Subcutaneous abdominal adipose tissue (tissue), 5 donors: ENCODE results near the gene CHRDL2.

ENCODE experiments used
- H3K27ac ChIP-seq: one replicate; pipeline ENCODE4 v1.7.0; 2013; ENCODE audit warnings: low read depth, mild to moderate bottlenecking, inconsistent platforms, low read length, moderate library complexity
- H3K27me3 ChIP-seq, 5 donors: one replicate each; pipeline ENCODE4 v1.7.0; 2013; ENCODE audit warnings: low read length in 5 of 5, inconsistent platforms in 1 of 5; ENCODE audit not compliant: control insufficient read depth in 5 of 5, insufficient read depth in 4 of 5
- H3K36me3 ChIP-seq, 5 donors: one replicate each; pipeline ENCODE4 v1.7.0; 2013; ENCODE audit warnings: low read length in 5 of 5; ENCODE audit not compliant: control insufficient read depth in 5 of 5, insufficient read depth in 5 of 5
- H3K4me1 ChIP-seq, 5 donors: one replicate each; pipeline ENCODE4 v1.7.0; 2013; ENCODE audit warnings: low read length in 5 of 5, mild to moderate bottlenecking in 3 of 5, moderate library complexity in 1 of 5; ENCODE audit not compliant: control insufficient read depth in 5 of 5, insufficient read depth in 5 of 5
- H3K4me3 ChIP-seq, 5 donors: one replicate each; pipeline ENCODE4 v1.7.0; 2013; ENCODE audit warnings: low read length in 5 of 5, low read depth in 1 of 5
- H3K9ac ChIP-seq, 5 donors: one replicate each; pipeline ENCODE4 v1.7.0; 2013; ENCODE audit warnings: low read length in 5 of 5, mild to moderate bottlenecking in 4 of 5, moderate library complexity in 3 of 5
- H3K9me3 ChIP-seq, 5 donors: one replicate each; pipeline ENCODE4 v1.7.0; 2013; ENCODE audit warnings: low read length in 5 of 5; ENCODE audit not compliant: control insufficient read depth in 5 of 5
- donor health status: healthy.
- donor health status: healthy.
- donor health status: healthy.
- donor health status: healthy.
- donor health status: healthy.

CHRDL2 gene

DNA sequence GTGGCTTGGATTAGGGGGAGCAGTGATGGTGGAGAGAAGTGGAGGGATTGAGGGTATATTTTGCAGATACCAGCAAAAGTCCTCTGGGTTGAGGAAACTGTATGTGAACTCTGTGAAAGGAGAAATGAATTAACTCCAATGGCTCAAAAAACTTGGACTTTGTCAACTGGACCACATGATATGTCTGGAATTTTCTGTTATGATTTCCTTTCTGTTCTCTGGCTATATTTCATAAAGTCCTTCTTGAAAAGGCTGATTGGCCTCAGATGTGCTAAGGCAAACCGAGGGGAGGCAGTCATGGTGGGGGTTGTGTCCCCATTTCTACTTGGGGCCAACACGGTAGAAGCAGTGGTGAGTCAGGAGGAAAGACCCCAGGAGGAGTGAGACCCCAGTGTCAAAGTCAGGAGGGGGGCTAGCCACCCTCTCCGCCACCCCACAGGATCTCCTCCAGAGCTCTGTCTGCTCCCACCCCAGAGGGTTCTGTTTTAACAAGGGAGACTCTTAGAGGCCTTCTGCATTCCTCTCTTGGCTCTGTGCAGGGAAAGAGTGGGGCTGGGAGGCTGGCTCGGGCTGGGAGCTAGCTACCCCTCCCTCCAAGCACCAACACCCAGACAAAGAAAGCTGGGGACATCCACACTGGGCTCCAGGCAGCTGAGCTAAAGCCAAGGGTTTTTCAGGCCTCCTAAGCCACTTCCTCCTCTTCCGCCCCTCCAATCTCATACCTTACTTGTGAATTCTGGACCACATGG lies 13.8 kb downstream of the CHRDL2 start:
- peaks cover 0 to 12% (median 0%) of the 10 kb centered on the region in 5 donors for H3K4me1 ChIP-seq
- H3K9ac ChIP-seq, result no peak overlapping the region
- no peak overlapping the region for H3K27ac ChIP-seq
- H3K4me3 ChIP-seq, result no peak overlapping the region
- H3K9me3 ChIP-seq, result no peaks in the 10 kb centered on the region
- no peaks in the 10 kb centered on the region for H3K27me3 ChIP-seq
- H3K36me3 ChIP-seq, result no peaks in the 10 kb centered on the region

DNA sequence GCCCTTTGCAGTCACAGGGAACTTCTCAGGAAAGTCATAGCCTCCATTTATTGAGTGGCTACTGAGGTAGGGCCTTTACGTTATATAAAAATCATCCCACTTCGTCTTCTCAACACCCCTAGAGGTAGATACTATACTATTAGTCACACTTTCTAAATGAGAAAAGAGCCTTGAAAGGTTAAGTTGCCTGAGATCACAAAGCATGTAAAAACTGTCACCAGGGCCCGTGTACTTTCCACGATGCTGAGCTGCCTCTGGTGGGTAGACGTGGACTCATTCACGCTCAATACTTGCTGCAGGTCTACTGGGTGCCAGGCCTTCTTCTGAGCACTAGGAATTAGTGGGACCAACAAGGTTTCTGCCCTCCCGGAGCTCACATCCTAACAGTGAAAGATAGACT lies 16.3 kb downstream of the CHRDL2 start:
- peaks cover 0 to 10% (median 8%) of the 10 kb centered on the region in 5 donors for H3K4me1 ChIP-seq
- no peaks in the 10 kb centered on the region for H3K27me3 ChIP-seq
- no peak overlapping the region for H3K27ac ChIP-seq
- no peak overlapping the region for H3K4me3 ChIP-seq
- H3K36me3 ChIP-seq, result no peaks in the 10 kb centered on the region
- H3K9ac ChIP-seq, result no peak overlapping the region
- H3K9me3 ChIP-seq, result no peaks in the 10 kb centered on the region

DNA sequence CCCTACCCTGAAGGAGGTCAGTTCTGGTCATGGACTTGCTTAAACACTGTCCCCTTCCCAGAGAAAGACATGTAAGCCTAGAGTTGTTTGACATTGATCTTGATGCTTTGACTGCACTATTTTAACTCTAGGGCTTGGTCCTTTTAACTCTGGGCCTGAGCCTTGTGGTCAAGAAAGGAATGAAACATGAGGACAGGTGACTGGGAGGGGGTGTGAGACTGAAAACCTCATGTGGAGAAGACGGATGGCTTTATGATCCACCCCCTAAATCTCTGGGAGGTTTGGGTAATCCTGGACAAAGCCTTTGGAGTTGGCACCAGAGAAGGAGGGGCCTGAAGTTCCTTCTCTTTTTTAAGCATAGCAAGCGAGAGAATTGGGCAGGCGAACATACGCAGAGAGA lies 17.5 kb downstream of the CHRDL2 start:
- Histone ChIP-seq H3K9me3 (no peaks in the 10 kb centered on the region), H3K27me3 (no peaks in the 10 kb centered on the region), H3K9ac (no peak overlapping the region), H3K27ac (no peak overlapping the region), H3K4me1 (peaks cover 0 to 10% (median 8%) of the 10 kb centered on the region in 5 donors), H3K36me3 (no peaks in the 10 kb centered on the region), H3K4me3 (no peak overlapping the region)

DNA sequence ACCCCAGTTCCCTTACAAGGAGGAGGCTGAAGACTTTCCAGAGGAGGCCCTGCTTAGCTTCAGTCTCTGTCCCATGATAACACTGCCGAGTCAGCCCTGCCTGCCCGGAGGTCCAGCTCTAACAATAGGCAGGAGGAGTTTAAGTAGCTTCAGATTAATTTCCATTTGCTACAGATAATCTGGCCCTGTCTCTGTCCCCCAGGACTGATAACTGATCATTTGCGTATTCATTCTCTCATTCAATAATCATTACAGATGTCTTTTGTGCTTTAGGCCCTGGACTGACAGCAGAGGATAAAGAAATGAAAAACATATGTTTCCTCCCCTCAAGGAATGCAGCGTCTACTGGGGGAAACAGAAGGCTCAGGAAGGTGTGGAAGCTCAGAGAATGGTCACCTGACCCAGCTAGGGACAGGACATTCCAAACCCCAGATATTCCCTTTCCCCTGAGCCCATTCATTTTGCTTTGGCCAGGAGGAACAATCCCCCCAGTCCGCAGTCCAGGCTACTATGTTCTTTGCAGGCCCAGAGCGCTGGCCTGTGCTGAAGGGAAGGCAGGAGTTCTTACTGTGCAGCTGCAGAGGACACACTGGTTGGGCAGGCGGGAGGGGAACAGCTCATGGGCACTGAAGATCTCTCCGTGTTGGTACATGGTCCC lies 20.8 kb downstream of the CHRDL2 start:
- no peaks in the 10 kb centered on the region for H3K36me3 ChIP-seq
- H3K9ac ChIP-seq, result no peak overlapping the region
- peaks cover 0 to 10% (median 8%) of the 10 kb centered on the region in 5 donors for H3K4me1 ChIP-seq
- H3K9me3 ChIP-seq, result no peaks in the 10 kb centered on the region
- no peaks in the 10 kb centered on the region for H3K27me3 ChIP-seq
- H3K27ac ChIP-seq, result no peak overlapping the region
- no peak overlapping the region for H3K4me3 ChIP-seq

DNA sequence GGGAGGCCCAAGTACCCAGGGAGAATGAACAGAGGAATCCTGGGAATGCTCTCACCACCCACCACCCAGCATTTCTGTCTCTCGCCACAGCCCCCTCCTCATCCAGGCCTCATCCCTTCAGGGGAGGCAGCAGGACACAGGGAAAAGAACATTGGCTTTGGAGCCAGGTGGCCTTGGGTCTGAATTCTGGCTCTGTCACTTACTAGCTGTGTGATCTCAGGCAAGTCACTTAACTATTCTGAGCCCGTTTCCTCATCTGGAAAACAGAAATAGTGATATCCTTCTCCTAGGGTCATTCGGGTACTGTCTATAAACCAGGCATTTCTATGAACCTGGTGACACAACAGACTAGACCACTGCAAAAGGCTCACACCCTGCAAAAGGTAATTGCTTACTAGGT lies 22.1 kb downstream of the CHRDL2 start:
- H3K4me3 ChIP-seq, result no peak overlapping the region
- peaks cover 0 to 10% (median 8%) of the 10 kb centered on the region in 5 donors for H3K4me1 ChIP-seq
- no peak overlapping the region for H3K9ac ChIP-seq
- no peaks in the 10 kb centered on the region for H3K36me3 ChIP-seq
- H3K27ac ChIP-seq, result no peak overlapping the region
- H3K9me3 ChIP-seq, result no peaks in the 10 kb centered on the region
- H3K27me3 ChIP-seq, result no peaks in the 10 kb centered on the region

DNA sequence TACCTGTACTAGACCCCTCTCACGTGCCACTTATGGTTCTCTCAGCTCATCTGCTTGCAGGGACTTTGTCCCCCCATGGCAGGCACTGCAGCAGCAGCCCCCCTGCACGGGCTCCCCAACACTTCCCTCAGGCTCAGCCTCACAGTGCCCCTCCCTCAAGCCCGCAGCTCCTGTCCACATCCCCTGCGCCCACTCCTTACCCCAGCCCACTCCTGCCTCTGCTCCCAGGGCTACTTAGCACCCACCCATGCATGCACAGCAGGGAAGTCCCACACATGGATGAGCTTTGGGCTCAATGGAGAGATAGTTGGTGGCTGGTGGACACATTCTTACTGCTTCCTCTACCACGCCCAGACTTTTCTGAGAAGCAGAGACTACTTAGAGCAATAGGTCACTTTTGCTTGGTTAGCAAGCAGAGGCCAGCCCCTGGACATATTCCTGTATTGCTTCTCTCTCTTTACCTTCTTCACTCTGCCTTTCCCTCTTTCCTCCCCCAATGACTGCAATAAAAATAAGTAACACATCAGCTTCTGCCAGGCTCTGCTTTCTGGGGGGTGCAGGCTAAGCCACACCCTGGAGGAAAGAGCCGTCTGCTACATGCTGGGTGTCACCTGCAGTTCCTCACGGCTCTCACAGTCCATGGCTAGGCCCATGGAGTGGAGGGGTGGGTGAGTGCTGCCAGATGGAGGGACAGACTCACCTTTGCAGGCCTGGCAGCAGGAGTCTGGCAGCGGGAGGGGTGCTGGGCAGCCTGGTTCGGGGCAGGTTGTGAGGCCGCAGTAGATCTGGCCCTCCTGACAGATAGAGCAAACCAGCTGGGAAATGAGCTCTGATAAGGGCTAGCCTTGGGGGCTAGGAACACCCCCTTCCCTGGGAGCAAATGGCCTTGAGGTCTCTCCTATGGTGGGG lies 23.4 kb downstream of the CHRDL2 start:
- Histone ChIP-seq H3K4me3 (no peak overlapping the region), H3K9me3 (no peaks in the 10 kb centered on the region), H3K27ac (no peak overlapping the region), H3K4me1 (peaks cover 0 to 10% (median 8%) of the 10 kb centered on the region in 5 donors), H3K27me3 (no peaks in the 10 kb centered on the region), H3K9ac (no peak overlapping the region), H3K36me3 (no peaks in the 10 kb centered on the region)

DNA sequence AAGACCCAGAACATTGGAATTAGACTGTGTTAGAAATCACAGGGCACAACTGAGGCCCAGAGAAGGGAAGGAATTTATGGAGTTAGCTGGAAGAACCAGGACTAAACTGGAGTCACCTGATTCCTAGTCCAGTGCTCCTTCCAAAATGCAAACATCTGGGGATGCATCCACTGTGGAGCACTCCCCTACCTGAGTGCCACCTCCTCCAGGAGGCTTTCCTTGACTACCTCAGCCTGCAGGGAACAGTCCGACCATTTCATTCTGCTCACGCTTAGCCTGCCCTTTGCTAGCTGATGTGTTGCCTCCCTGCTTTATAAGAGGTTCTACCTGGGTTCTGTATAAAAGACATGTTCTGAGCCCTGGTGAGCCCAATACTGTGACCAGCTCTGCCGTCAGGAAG lies 24.0 kb downstream of the CHRDL2 start:
- H3K4me3 ChIP-seq, result no peak overlapping the region
- H3K27ac ChIP-seq, result no peak overlapping the region
- H3K4me1 ChIP-seq, result peaks cover 0 to 12% (median 8%) of the 10 kb centered on the region in 5 donors
- no peak overlapping the region for H3K9ac ChIP-seq
- no peaks in the 10 kb centered on the region for H3K27me3 ChIP-seq
- H3K9me3 ChIP-seq, result no peaks in the 10 kb centered on the region
- no peaks in the 10 kb centered on the region for H3K36me3 ChIP-seq

DNA sequence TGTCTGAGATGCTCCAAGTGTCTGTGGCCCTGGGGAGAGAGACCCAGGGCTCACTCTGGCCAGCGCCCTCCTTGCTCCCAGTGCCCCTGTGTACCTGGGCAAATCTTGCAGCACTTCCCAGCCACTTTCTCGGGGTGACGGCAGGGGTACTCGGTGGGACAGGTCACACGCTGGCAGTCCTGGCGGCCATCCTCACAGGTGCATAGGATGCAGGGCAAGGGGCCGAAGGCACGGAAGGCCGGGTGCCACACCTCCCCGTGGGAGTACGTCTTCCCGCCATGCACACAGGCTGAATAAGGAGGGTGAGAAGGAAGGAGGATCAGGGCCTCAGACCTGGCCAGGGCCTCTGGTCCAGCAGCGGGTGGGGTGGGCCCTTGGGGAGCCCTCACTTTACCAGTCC lies 28.0 kb downstream of the CHRDL2 start:
- Histone ChIP-seq H3K9me3 (no peaks in the 10 kb centered on the region), H3K4me1 (peaks cover 0 to 9% (median 4%) of the 10 kb centered on the region in 5 donors), H3K36me3 (no peaks in the 10 kb centered on the region), H3K27me3 (no peaks in the 10 kb centered on the region), H3K27ac (no peak overlapping the region), H3K9ac (no peak overlapping the region), H3K4me3 (no peak overlapping the region)

DNA sequence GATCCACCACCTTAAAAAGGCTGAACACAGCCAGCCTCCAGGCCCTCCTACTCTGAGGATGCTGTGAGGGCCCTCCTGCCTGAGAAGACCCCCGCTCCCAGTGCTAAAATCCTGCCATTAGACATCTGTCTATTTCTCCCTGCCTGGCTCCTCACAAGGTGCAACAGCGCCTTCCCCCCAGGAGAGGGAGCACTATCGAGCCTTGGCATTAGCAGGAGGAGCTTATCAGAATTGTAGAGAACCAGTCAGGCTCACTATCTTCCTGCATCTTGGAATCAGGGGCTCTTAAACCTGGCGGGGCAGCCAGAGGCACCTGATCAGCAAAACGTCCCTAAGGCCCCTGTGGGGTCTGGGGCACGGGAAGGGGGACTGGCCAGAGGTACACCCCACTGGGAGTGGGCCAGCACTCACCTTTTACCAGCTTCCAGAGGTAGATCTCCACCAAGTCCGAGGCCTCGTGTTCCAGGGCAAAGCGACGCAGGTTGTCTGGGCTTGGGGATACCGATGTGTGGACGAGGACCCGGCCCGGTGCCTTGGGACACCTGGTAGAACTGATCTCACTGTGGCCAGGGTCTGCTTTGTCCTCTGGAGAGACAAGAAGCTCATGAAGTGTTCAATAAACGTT lies 28.7 kb downstream of the CHRDL2 start:
- no peak overlapping the region for H3K9ac ChIP-seq
- peaks cover 0 to 11% (median 7%) of the 10 kb centered on the region in 5 donors for H3K4me1 ChIP-seq
- no peak overlapping the region for H3K27ac ChIP-seq
- H3K9me3 ChIP-seq, result no peaks in the 10 kb centered on the region
- no peak overlapping the region for H3K4me3 ChIP-seq
- no peaks in the 10 kb centered on the region for H3K27me3 ChIP-seq
- H3K36me3 ChIP-seq, result no peaks in the 10 kb centered on the region
